ENCODE data around the gene BCAS4. TPM values are rescaled to one million over a fixed set of nuclear protein-coding genes. Genes with fewer than 3 reads are reported as not detected.

The BCAS4 gene
- total RNA-seq, 1 donor from 2014 or later: 7.6 TPM

DNA sequence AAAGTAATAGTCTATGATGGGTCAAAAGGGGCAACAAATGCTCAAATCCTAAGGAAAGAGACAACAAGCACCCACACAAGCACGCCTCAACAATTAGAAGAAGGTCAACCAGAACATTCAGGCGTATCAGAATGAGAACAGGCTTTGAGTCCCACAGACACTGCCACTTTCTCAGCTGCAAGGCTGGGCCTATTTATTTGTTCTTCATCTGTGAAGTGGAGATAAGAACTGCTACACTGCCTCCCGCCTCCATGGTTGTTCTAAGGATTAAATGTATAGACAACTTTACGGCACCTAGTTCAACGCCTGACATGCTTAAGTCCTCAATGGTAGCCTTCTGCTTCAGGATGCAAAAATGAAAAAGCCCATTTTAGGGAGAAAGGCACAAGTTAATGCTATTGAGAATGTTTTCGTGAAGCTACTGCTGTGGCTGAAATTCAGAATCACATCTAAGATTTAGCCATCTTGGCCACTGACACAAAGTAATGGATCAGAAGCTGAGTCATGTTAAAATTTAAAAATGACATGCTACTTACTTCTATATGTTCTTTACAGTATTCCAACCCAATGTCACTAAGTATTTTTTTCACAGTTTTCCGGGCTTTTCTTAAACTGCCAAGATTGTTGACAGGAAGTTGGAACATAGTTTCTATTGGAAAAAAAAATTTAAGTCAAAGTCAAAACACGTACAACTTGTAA is 108.6 kb downstream of the BCAS4 start:
- intact Hi-C loops (cut with micrococcal nuclease): no loop called here

DNA sequence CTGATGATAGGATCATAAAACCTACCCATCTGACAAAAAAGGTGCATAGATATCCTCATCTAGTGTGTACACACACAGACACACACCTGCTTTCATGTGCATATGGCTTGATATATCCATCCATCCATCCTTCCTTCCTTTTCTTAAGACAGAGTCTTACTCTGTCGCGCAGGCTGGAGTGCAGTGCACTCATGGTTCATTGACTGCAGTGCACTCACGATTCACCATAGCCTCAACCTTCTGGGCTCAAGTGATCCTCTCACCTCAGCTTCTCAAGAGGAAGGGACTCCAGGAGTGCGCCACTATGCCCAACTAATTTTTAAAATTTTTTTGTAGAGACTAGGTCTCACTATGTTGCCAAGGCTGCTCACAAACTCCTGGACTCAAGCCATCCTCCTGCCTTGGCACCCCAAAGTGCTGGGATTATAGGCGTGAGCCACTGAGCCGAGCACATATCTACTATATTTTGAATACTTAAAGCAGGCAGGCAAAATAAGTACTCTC is 109.3 kb downstream of the BCAS4 start:
- intact Hi-C loops (cut with micrococcal nuclease): no loop called here

GRCh38 chr20:50909413-50909812 is 114.6 kb downstream of the BCAS4 start:
- intact Hi-C loops (cut with micrococcal nuclease): no loop called here

DNA sequence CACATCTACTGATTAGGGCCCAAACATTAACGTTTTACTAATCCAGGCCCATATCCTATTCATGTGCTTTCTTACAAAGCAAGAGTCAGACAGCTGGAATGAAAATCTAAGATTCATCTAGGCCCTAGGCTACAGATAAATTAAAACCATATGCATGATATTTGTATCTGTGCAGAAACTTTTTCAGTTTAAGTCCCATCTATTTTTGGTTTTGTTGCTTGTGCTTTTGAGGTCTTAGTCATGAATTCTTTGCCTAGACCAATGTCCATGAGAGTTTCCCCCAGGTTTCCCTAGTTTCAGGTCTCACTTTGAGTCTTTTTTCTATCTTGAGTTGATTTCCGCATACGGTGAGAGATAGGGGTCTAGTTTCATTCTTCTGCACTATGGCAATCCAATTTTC is 116.2 kb downstream of the BCAS4 start:
- intact Hi-C loops (cut with micrococcal nuclease): no loop called here

DNA sequence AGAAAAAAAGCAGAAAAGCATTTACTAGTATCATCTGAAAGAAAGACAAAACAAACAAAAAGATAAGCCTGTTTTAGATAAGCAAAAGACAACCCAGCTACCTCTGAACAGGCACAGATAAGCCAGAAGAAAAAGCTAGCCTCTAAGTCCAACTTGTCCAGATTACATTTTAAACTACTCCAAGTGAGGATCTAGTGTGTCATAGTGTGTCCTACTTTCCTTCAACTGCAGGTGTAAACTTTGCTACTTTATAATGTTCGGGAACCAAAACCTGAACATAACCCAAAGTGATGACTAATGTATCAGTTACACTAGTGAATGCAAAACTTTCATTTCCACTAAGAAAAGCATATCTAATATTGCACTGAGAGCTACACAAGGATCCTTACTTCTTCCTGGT is 116.9 kb downstream of the BCAS4 start:
- intact Hi-C loops (cut with micrococcal nuclease): no loop called here

GRCh38 chr20:50913690-50914375 is 119.0 kb downstream of the BCAS4 start:
- intact Hi-C loops (cut with micrococcal nuclease): no loop called here

- intact Hi-C loops (cut with micrococcal nuclease): no loop called here
These were observed 120.6 kb downstream of the BCAS4 start for GRCh38 chr20:50915424-50915823.

GRCh38 chr20:50916257-50916656 is 121.4 kb downstream of the BCAS4 start:
- intact Hi-C loops (cut with micrococcal nuclease): no loop called here

GRCh38 chr20:50916934-50917333 is 122.1 kb downstream of the BCAS4 start:
- intact Hi-C loops (cut with micrococcal nuclease): no loop called here

GRCh38 chr20:50918403-50918802 is 123.5 kb downstream of the BCAS4 start:
- intact Hi-C loops (cut with micrococcal nuclease): no loop called here

GRCh38 chr20:50919567-50919966 is 124.7 kb downstream of the BCAS4 start:
- intact Hi-C loops (cut with micrococcal nuclease): no loop called here

- intact Hi-C loops (cut with micrococcal nuclease): no loop called here
These were observed 126.1 kb downstream of the BCAS4 start for GRCh38 chr20:50920997-50921396.

DNA sequence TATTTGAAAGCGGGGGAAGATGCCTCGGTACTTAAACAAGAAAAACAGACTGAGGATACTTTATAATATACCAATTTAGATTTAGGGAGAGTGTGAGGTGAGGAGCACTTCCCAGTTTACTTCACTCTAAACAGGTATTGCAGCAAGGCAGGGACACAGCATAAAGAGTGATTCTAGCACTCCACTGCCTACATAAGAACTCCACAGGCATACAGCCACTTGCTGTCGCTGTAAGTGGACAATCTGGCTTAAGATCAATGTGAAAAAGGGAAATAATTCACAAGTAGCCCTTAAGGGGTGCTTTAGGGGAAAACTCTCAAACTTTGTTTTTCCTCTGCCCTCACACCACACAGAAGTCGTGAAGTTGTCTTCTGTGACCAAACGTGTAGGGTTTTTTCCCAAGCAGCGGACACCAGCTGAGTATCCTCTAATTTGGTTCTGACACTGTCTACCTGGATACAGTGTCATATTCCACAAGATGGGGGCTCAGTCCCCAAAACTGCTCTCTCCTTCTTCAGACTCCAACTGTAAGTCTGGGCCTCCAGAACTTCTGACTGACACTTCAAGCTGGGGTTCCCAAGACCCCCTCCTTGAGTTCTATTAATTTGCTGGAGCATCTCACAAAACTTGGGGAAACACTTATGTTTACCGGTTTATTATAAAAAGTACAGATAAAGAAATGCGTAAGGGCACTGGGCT is 127.1 kb downstream of the BCAS4 start:
- intact Hi-C loops (cut with micrococcal nuclease): no loop called here

- intact Hi-C loops (cut with micrococcal nuclease): no loop called here
These were observed 129.5 kb downstream of the BCAS4 start for GRCh38 chr20:50924261-50924920.

DNA sequence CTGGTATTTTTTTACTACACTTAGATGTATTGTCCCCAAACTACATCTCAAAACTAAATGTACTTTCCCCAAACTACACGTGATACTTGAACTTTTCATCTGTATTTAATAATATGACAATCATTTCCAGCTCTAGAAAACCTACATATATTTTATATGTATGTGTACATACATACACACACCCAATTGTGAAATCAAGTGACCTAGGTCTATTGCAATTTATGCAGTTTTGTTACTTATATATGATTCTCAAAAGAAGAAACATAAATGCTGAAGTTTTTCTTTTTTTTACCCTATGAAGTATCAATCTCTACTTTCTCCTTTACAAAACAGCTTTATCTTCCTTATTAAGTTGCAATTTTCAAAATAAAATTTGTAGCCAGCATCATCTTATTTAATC is 131.7 kb downstream of the BCAS4 start:
- intact Hi-C loops (cut with micrococcal nuclease): no loop called here

Other genes starting within 250 kb of the BCAS4 start
- not detected in 2 replicates for gene RIPOR3, start 103.5 kb upstream of the BCAS4 start, total RNA-seq
- 4.5 and 5.2 TPM in 2 replicates for gene PARD6B, start 63.5 kb upstream of the BCAS4 start, total RNA-seq
- gene ADNP, start 136.4 kb downstream of the BCAS4 start, total RNA-seq: 75.3 and 79.3 TPM in 2 replicates
- gene DPM1, start 163.5 kb downstream of the BCAS4 start, total RNA-seq: 45.5 and 47.1 TPM in 2 replicates
- 4.8 and 5.1 TPM in 2 replicates for gene MOCS3, start 163.8 kb downstream of the BCAS4 start, total RNA-seq
- 0.10 TPM in 1 of 2 replicates, not detected in the other for gene KCNG1, start 228.0 kb downstream of the BCAS4 start, total RNA-seq

Measured in T-helper 1 cell treated with Interleukin-12 subunit alpha and Interleukin-12 subunit beta and Interleukin-4 antibody, amounts not matched to agents 30 ng/mL and 1 ng/mL, for 36 hours (primary cell).